SK-N-SH (cell line): ENCODE results near the gene TMEM88.

ENCODE experiments used
- CTCF ChIP-seq: fragments of 200-600 bp; sonication (generic); IDR thresholded peaks from 2 replicates; pipeline ENCODE4 v1.6.1; 2017; ENCODE audit warnings: antibody characterized with exemption, mild to moderate bottlenecking, moderate library complexity
- MEF2A ChIP-seq: IDR thresholded peaks from 2 replicates; pipeline ENCODE4 v1.4.0; 2012; ENCODE audit warnings: low read depth, borderline replicate concordance
- ZBTB33 ChIP-seq: IDR thresholded peaks from 2 replicates; pipeline ENCODE4 v1.4.0; 2012; ENCODE audit warnings: low read depth, borderline replicate concordance

- TF ChIP-seq MEF2A: no peak
- no peak for TF ChIP-seq ZBTB33
- TF ChIP-seq CTCF: no peak
Measured at GRCh38 chr17:7823581-7824001, 31.3 kb upstream of the TMEM88 start.
